Skin of body (tissue), 2 donors: Measurements from ENCODE around the gene ELL3. TPM values are rescaled to one million over a fixed set of nuclear protein-coding genes. Genes with fewer than 3 reads are reported as not detected.

Experiments used
- DNase-seq: peaks from one replicate; lab custom pipeline; 2025; lab: John Stamatoyannopoulos, UW
- total RNA-seq: library from RNA; depleted of rRNA; stranded (reverse); fragments of >200 nt; gene quantifications from one replicate; pipeline ENCODE4 v1.2.3, GENCODE V29; 2014

Gene ELL3
- total RNA-seq, 1 donor from 2014 or later, result 14.2 TPM

DNA sequence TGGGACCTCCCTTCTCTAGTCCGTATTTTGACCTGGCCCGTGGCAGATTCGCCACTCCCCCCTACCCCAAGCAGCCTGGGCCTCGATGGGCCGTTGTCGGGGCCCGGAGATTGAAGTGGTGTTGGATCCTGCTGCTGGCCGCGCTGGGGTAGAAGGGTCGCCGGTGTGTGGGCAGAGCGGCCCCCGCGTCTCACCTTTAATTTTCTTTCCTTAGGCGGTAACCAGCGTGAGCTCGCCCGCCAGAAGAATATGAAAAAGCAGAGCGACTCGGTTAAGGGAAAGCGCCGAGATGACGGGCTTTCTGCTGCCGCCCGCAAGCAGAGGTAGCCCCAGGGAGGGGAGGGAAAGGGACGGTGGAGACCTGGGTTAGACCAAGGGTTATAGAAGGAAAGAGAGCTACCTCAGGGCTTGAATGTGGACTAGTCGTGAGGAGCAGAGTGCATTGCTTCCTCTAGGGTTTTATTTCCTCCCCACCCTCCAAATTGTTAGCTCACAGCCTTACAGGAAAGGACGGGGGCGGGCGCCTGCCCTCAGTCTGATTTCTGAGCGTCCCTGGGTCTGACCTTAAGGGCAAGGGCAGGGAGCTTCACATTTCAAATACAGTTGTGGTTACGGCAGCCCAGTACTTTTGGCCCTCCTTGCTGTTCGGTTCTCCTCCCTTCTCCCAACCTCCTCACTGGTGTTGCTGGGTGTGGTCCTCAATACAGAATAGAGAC, 16.2 kb upstream of the ELL3 start:
- peak; percentile 22 for DNase-seq

DNA sequence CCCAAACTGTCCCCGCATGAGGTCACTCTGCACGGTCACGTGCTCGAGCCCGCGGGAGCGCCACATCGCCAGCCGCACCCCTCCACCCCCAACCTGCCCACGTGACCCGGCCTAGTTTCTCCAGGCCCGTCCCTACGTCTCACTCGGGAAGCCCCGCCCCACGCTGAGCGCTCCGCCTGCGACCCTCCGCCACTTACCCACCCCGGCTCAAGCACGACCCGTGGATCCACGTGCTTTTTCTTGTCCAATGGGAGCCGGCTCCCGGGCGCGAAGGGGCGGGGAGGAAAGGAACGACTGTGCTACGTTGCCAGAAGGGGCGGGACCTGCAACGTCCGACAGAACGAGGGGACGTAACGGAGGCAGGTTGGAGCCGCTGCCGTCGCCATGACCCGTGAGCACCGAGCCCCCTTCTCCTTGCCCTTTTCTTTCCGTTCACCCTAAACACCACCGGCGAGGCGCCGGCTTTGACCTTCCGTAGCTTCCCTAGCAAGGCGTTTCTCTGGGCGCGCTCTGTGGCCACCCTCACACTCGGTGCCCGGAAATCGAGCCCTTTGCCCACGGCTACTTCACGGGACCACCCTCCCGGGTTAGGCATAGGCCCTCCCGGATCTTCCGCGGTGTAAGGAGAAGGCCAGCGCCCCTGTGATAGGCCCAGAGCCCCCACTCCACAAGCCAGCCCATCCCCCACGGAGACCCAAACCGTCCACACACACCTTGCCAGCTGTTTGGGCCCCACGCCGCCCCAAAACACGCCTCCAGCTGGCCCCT, 15.4 kb upstream of the ELL3 start, which contains the start of gene SERF2:
Gene SERF2, plus strand, starts transcription at position 328 of the 768 bp plus-strand sequence. Its CDS starts 57 bp downstream, at position 385.
- peak; percentile 100 for DNase-seq

DNA sequence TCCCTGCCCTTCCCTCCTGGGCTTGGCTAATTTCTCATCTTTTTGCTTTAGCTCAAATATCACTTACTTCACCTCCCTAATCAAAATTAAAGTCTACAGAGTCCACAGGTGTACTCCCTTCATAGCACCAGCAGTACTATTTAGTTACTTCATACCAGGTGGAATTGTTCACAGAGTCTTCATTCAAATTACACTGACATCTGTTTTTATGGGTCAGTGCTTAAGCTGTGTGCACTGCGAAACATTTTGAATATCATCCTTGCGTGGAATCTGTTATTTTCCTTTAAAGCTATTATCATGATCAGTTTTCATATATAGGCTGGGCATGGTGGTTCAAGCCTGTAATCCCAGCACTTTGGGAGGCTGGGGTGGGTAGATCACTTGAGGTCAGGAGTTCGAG, 12.6 kb upstream of the ELL3 start:
- DNase-seq, result no peak

DNA sequence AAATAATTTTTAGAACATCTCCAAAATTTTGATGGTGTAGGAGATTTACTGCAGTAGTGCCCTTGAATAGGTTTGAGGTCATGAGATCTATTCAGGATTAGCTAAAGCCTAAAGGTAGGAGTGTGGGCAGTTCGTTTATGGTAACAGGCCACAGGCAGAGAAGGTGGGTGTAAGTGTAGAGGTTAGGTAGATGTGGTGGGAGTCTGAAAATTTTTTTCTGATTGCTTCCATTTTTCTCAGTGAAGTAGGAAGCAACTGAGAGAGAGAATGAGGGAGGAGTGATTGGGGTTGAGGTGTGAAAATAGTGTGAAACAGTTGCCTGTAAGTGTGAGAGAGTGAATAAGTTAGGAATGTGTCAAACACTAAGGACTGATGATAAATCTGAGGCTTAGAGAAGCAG, 2.2 kb upstream of the ELL3 start:
- DNase-seq, result no peak

DNA sequence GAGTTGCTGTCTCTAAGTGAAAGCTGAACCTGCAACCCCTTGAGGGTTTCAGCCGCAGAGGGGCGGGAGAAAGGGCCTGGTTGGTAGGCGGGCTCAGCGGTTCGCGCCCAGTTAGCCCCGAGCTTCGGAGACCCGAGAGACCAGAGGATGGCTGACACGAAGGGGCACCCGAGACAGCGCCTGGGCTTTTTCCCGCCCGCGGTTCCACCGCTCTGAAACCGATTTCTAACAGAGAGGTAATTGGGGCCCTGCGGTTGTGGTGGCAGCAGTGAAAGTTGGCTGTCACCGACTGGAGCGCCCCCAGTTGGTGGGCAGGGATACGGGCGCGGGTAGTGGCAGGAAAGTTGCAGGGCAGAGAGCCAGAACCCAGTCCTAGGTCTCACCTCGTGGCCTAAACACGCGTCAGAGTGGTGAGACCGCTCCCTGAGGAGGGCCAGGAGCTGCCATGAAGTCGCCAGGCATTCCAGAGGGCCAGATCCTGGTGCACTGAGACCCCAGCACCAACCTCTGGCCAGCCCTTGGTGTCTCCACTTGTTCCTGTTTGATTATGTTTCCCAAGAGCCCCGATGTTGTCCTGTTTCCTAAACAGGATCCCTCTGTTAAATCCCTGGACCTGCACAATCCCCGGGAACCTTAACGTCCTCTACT, 625 bp upstream of the ELL3 start:
- DNase-seq, result peak; percentile 66

DNA sequence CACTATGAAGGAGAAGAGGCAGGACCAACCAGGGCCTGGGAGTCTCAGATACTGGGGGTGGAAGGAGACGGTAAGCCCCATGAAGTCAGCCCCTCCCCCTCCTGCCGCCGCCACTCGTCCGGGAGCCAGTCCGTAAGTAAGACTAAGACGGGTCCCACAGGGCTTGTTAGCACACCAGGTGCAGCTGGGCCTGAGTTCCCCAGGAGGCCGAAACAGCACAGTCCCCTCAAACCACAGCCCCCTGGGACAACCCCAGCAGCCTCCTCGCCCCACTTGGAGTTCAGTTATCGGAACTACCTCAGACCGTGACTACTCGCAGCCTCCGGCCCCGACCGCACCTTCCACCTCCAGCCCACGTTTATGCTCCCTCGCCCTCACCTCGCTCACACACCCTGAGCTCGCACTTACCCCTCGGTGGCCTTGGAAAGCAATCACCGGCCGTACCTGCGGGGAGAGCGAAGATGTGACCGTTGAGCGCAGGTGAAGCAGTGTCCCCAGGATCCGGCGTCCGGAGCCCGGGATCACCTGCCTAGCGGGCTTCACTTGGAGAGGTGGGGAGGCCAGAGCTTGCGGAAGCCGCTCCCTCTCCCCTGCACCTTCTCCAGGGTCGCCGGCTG, 557 bp downstream of the ELL3 start:
- DNase-seq, result no peak

DNA sequence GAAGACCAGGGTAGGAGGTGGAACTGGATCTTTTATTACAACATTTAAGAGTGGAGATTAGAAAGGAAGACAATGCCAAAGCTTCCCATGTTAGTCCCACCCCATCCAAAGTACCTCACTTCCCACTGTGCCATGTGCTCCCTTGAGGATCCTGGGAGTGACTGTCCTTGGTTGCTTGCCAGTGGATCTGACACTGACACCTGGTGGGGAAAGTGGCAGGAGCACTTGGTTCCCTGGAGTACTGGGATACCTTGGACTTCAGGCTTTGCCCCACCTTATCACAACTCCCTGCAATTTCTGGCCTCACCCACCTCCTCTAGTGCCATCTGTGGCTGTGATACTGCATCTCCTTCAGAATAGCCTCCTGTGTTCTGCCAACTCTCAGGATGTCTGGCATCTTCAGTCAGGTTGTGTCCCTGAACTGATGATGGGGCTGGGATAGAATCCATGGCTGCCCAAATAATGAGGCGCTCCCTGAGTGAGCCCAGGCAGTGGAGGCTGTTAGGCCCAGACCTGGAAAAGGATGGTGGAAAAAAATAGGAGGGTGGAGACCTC, 1.3 kb downstream of the ELL3 start:
- no peak for DNase-seq

DNA sequence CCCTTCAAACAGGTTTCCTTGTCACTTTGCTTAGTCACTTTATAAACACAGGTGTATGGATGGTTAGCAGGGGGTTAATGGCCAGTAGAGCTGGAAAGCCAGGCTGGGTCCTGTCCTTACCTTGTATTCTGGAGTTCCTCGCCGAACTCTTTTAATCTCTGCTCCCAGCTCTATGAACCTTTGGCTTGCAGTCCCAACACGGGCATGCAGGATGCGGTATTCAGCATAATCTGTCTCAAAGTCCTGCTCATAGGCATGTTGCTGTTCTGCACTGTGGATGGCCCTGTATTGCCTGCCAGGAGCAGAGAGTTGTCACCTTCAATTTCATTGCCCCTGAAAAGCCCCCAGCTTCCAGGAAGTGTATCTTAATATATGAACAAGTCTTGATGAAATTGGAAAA, 2.7 kb downstream of the ELL3 start:
- DNase-seq, result no peak

DNA sequence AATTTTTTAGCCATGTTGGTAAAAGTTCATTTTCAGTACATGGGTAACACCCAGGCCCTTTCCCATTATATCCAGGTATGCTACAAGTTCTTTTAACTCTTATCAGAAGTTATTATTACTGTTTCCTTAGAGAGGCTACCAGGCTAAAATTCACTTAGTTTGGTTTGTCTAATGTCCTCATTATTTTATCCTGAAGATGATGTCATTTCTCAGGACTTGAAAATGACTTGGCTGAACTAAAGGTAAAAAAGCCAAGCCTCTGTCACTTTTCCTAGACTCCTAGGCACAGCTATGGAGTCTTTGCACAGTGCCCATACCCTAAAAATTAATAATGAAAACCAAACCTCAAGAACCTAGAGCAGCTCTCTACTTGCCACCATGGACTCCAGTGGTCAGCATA, 4.1 kb downstream of the ELL3 start:
- DNase-seq, result no peak

DNA sequence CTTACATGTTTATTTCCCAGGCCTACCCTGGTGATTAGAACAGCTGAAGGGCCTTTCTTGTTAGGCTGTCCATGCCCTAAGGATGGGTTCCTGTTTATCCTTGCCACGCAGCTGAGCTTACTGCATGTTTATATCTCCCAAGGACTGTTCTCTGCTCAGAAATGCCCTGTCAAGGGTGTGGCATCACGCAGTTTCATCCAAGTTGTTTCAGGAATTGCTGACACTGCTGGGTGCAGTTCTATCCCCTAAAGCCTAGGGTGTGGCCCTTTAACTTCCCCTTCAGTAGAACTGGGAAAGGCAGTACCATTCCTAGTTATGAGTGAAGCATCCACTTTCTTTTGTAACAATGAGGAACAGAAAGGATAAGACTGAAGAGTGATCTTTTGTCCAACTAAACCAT, 5.0 kb downstream of the ELL3 start:
- no peak for DNase-seq

DNA sequence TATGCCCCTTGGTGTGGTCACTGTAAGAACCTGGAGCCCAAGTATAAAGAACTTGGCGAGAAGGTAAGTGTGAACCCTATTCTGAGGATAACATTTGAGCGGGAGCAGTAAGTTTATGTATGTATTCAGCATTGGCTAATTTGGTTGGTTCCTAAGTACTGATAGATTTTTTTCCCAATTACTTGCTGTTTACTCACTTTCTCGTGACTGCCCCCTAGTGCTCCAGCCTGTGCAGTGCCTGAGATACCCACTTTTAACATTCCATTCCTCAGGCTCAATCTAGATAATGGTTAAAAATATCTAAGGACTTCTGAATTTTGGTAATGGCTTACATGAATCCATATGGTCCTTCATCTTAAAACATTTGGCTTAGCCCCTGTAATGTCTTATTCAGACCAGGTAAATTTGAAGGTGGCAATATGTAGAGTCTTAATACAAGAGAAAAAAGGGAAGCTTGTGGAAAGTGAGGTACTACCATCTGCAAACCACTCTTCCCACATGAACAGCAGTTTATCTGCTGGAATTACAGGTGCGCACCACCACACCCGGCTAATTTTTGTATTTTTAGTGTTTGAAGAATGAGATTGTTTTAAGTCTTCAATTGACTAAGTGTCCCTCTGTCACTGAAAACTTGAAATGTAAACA, 7.1 kb downstream of the ELL3 start:
- DNase-seq, result no peak

DNA sequence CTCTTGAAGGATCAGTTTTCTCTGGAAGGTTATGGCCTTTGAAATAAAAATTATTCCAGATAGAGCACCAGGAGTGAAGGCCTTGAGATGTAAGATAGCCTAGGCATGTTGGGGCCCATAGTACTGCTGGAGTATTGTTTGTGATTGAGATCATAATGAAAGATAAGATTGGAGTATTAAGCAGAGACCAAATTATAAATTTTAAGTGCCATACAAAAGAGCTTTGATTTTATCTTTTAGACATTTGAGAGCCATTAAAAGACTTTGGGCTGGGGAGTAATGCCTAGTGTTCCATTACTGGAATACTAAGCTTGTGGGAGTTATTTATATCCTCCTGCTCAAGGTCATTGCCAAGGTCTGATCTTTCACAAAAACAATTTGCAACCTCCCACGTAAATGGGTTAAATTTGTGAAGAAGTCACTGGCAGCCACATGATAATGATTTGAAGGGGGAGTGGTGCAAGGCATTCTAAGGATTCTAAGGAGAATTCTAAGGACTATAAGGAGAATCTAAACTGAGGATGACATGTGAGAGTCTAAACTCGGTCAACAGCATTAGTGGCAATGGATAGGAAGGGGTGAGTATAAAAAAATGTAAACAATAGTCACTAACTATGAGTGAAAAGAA, 12.8 kb downstream of the ELL3 start:
- DNase-seq, result no peak

DNA sequence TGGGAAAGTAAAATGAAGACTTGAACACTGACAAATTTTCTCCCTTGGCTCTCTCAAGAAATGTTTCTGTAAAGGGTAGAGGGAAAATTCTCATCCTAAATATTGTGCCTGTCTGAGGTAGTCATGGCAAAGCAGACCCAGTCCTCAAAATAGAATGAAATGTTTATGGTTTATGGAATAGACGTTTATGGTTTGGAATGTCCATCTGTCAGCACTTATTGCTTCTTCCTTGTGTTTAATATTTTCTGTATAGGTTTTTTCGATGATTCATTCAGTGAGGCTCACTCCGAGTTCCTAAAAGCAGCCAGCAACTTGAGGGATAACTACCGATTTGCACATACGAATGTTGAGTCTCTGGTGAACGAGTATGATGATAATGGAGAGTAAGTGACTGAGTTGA, 13.9 kb downstream of the ELL3 start:
- peak; percentile 20 for DNase-seq

DNA sequence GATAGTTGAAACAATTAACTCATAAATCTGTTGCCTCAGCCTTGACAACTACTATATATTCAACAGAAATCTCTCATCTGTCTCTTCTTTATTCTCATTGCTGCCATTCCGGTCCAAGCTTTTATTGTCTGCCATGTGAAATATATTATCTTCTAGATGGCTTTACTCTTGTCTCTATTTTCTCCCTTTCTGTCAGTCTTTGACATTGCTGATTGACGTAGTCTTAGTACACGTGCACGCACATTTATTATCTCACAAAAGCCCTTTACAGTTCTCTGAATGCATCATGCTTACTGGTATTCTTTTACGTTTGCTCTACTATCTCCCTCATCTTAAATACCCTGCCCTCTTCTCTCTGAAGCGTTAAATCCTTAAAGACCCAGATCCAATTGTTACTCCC, 24.9 kb downstream of the ELL3 start:
- no peak for DNase-seq

DNA sequence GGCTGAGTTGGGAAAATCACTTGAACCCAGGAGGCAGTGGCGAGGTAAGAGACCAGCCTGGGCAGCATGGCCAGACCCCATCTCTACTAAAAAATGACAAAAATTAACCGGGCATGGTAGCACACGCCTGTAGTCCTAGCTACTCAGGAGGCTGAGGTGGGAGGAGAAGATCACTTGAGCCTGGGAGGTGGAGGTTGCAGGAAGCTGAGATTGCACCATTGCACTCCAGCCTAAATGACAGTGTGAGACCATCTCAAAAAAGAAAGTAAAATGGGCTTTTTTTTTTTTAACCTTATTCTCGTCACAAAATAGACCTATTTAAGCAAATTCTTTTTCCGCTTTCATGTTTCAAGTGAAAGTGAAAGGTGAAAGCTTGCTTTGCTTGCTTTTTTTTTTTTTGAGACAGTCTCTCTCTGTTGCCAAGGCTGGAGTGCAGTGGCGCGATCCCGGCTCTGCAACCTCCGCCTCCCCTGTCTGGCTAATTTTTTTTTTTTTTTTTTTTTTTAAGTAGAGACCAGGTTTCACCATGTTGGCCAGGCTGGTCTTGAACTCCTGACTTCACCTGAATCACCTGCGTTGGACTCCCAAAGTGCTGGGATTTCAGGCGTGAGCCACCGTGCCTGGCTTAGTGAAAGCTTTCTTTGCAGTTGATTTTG, 26.9 kb downstream of the ELL3 start:
- DNase-seq, result no peak

DNA sequence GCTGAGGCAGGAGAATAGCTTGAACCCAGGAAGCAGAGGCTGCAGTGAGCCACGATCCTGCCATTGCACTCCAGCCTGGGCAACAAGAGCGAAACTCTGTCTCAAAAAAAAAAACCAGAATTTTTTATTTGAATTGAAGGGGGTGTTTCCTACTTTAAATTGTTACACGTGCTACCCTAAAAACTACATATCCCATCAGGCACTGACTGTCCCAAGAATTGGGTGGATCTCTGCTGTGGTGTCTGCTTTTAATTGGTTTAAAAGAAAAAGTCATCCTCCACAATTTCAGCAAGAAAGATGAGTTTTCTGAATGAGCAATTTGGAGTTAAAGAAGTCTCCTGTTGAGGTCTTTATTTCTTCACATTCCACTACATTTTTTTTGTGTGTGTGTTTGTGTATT, 28.4 kb downstream of the ELL3 start:
- DNase-seq, result peak; percentile 13

DNA sequence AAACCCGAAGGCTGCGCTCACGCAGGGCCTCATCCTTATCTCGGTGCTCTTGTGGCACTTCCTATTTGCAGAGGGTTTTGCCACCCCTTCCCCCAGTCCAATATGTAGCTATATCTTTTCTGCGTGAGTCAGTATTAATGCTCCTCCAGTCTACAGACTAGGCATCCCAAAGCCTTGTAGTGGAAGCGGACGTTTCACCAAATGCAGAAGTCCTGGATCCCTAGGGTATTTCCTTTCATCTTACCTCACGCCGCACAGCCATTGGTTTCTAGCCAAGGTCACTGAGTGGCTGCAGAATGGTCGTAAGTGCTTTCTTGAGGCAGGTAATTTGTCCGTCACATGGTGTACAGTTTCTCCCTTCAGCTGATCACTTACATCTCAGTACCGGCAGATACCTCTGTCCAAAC, 29.9 kb downstream of the ELL3 start:
- DNase-seq, result peak; percentile 47

DNA sequence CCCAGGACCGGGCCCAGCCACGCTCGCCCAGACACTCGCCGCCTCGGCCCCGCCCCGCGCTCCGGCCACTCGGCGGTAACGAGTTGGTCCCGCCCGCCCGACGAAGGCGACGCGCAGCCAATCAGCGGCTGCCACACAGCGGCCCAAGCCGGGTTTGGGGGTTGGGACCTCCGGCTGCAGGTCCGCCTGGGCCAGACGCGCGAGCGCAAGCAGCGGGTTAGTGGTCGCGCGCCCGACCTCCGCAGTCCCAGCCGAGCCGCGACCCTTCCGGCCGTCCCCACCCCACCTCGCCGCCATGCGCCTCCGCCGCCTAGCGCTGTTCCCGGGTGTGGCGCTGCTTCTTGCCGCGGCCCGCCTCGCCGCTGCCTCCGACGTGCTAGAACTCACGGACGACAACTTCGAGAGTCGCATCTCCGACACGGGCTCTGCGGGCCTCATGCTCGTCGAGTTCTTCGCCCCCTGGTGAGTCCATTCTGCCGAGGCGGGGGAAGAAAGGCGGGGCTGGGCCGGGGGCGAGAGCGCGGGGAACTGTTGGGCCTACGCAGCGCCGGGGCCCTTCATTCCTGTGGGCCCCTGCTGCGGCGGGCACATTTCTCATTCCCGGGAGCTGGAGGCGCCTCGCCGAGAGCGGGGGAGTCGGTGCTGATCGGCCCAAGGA, 30.4 kb downstream of the ELL3 start, which contains the start of gene PDIA3:
Gene PDIA3, plus strand, starts transcription at position 194 of the 658 bp plus-strand sequence. Its CDS starts 102 bp downstream, at position 296.
- peak; percentile 81 for DNase-seq

DNA sequence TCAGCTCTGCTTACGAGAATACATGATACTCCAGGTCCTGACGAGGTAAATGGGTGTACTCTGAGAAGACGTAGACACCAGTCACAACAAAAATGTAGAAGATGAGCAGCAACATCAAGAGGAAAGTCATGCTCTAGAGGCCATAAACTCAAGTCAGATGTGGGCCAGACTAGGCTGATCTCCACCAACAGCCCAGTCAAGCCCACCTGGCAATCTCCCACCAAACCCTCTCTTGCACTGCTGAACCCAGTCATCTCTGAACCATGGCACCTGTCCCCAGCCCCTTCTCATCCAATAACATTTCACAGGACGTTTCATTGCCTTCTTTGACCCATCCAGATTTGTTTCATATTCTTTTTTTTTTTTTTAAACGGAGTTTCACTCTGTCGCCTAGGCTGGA, 41.4 kb downstream of the ELL3 start:
- DNase-seq, result no peak
